IPS DF 6.9 (cell line): ENCODE data around the gene ZNF579.

ENCODE experiments used
- DNase-seq: peaks from one replicate; pipeline ENCODE4 v3.0.0-alpha.2; 2013; ENCODE audit warnings: low read depth, low spot score
- H3K27ac ChIP-seq: one replicate; pipeline ENCODE4 v1.5.1; 2013; ENCODE audit warnings: low read length, control low read depth
- H3K27me3 ChIP-seq: 2 replicates; pipeline ENCODE4 v1.6.1; 2013; ENCODE audit warnings: mild to moderate bottlenecking, low read length; ENCODE audit not compliant: control insufficient read depth, insufficient read depth
- H3K36me3 ChIP-seq: 2 replicates; pipeline ENCODE4 v1.6.1; 2013; ENCODE audit warnings: low read length; ENCODE audit not compliant: control insufficient read depth, insufficient read depth
- H3K4me1 ChIP-seq: 2 replicates; pipeline ENCODE4 v1.6.1; 2013; ENCODE audit warnings: low read length; ENCODE audit not compliant: control insufficient read depth, insufficient read depth
- H3K4me3 ChIP-seq: 2 replicates; pipeline ENCODE4 v1.5.1; 2013; ENCODE audit warnings: mild to moderate bottlenecking, low read length
- H3K9me3 ChIP-seq: 2 replicates; pipeline ENCODE4 v1.6.1; 2013; ENCODE audit warnings: low read length, inconsistent platforms; ENCODE audit not compliant: control insufficient read depth, insufficient read depth
- WGBS: extraction: QIAGEN DNeasy Blood & Tissue Kit; methylation state at CpG from one replicate; pipeline ENCODE4 v1.1.7; 2013; ENCODE audit warnings: mixed read lengths, missing lambda C conversion rate; ENCODE audit not compliant: insufficient read length, insufficient coverage; 5-methylcytosine and 5-hydroxymethylcytosine counted together

Gene ZNF579

GRCh38 chr19:55611983-55612645 is 31.5 kb upstream of the ZNF579 start:
- Histone ChIP-seq H3K4me3 (no peak overlapping the region), H3K4me1 (no peaks in the 10 kb centered on the region), H3K9me3 (no peaks in the 10 kb centered on the region), H3K27me3 (no peaks in the 10 kb centered on the region), H3K36me3 (peaks cover 27% of the 10 kb centered on the region), H3K27ac (no peak overlapping the region)
- no peak for DNase-seq
- WGBS = no CpG with 5 or more reads among the region's 3 CpGs

GRCh38 chr19:55611300-55611982 is 30.8 kb upstream of the ZNF579 start:
- no peak overlapping the region for H3K27ac ChIP-seq
- H3K4me1 ChIP-seq = no peaks in the 10 kb centered on the region
- H3K9me3 ChIP-seq = no peaks in the 10 kb centered on the region
- no peak overlapping the region for H3K4me3 ChIP-seq
- no peaks in the 10 kb centered on the region for H3K27me3 ChIP-seq
- WGBS = no CpG with 5 or more reads among the region's 15 CpGs
- no peak for DNase-seq
- peaks cover 23% of the 10 kb centered on the region for H3K36me3 ChIP-seq

- no CpG with 5 or more reads among the region's 5 CpGs for WGBS
- Histone ChIP-seq H3K4me3 (no peak overlapping the region), H3K4me1 (no peaks in the 10 kb centered on the region), H3K9me3 (no peaks in the 10 kb centered on the region), H3K27ac (no peak overlapping the region), H3K27me3 (no peaks in the 10 kb centered on the region), H3K36me3 (peaks cover 5% of the 10 kb centered on the region; the same call in 1 of the 2 replicates)
- no peak for DNase-seq
Observed at GRCh38 chr19:55609326-55609725, 28.7 kb upstream of the ZNF579 start.

- no CpG with 5 or more reads among the region's 9 CpGs for WGBS
- Histone ChIP-seq H3K27ac (no peak overlapping the region), H3K4me3 (no peak overlapping the region), H3K9me3 (no peaks in the 10 kb centered on the region), H3K4me1 (peaks cover 1% of the 10 kb centered on the region; the same call in 1 of the 2 replicates), H3K36me3 (no peaks in the 10 kb centered on the region), H3K27me3 (no peaks in the 10 kb centered on the region)
- no peak for DNase-seq
Observed at GRCh38 chr19:55606817-55607216, 26.2 kb upstream of the ZNF579 start.

- Histone ChIP-seq H3K4me3 (peak overlapping the region; percentile 58; the same call in 1 of the 2 replicates), H3K9me3 (no peaks in the 10 kb centered on the region), H3K36me3 (no peaks in the 10 kb centered on the region), H3K27ac (no peak overlapping the region), H3K27me3 (no peaks in the 10 kb centered on the region), H3K4me1 (peaks cover 1% of the 10 kb centered on the region; the same call in 1 of the 2 replicates)
- DNase-seq = no peak
- WGBS = no CpG with 5 or more reads among the region's 12 CpGs
Observed at GRCh38 chr19:55606471-55606787, 25.8 kb upstream of the ZNF579 start.

GRCh38 chr19:55605637-55606470 is 25.2 kb upstream of the ZNF579 start, which contains the start of gene ZNF865:
Gene ZNF865, plus strand, starts transcription at chr19:55605647. Its CDS starts 7,972 bp downstream, at chr19:55613619.
- no CpG with 5 or more reads among the region's 44 CpGs for whole genome bisulfite sequencing
- DNase-seq = no peak
- H3K36me3 ChIP-seq = no peaks in the 10 kb centered on the region
- peaks cover 1% of the 10 kb centered on the region; the same call in 1 of the 2 replicates for H3K4me1 ChIP-seq
- H3K4me3 ChIP-seq = peak within 1 kb of the TSS; percentile 58
- no peaks in the 10 kb centered on the region for H3K9me3 ChIP-seq
- H3K27me3 ChIP-seq = no peaks in the 10 kb centered on the region
- no peak within 1 kb of the TSS for H3K27ac ChIP-seq

GRCh38 chr19:55605207-55605636 is 24.6 kb upstream of the ZNF579 start:
- Histone ChIP-seq H3K27me3 (no peaks in the 10 kb centered on the region), H3K4me1 (peaks cover 1% of the 10 kb centered on the region; the same call in 1 of the 2 replicates), H3K4me3 (peak overlapping the region; percentile 58; the same call in 1 of the 2 replicates), H3K9me3 (no peaks in the 10 kb centered on the region), H3K36me3 (no peaks in the 10 kb centered on the region), H3K27ac (no peak overlapping the region)
- WGBS = no CpG with 5 or more reads among the region's 43 CpGs
- no peak for DNase-seq

- H3K36me3 ChIP-seq = no peaks in the 10 kb centered on the region
- H3K4me3 ChIP-seq = no peak overlapping the region
- H3K27me3 ChIP-seq = no peaks in the 10 kb centered on the region
- no peaks in the 10 kb centered on the region for H3K9me3 ChIP-seq
- DNase-seq = no peak
- WGBS = 100% methylated on average over 2 of the region's 22 CpGs
- no peak overlapping the region for H3K27ac ChIP-seq
- H3K4me1 ChIP-seq = peaks cover 1% of the 10 kb centered on the region; the same call in 1 of the 2 replicates
Observed at GRCh38 chr19:55603581-55604292, 23.1 kb upstream of the ZNF579 start.

GRCh38 chr19:55603115-55603514 is 22.5 kb upstream of the ZNF579 start:
- no peak overlapping the region for H3K4me3 ChIP-seq
- no CpG with 5 or more reads among the region's 21 CpGs for WGBS
- no peak for DNase-seq
- no peaks in the 10 kb centered on the region for H3K9me3 ChIP-seq
- peaks cover 1% of the 10 kb centered on the region; the same call in 1 of the 2 replicates for H3K4me1 ChIP-seq
- no peaks in the 10 kb centered on the region for H3K27me3 ChIP-seq
- no peaks in the 10 kb centered on the region for H3K36me3 ChIP-seq
- H3K27ac ChIP-seq = no peak overlapping the region
